ENCODE data around the gene ADAMTS18.
"Not testable (repeated sequence)": the region's sequence is repeated elsewhere in the genome, so short reads cannot be mapped to it uniquely, and the experiment has no call there.

Gene ADAMTS18, protein sequence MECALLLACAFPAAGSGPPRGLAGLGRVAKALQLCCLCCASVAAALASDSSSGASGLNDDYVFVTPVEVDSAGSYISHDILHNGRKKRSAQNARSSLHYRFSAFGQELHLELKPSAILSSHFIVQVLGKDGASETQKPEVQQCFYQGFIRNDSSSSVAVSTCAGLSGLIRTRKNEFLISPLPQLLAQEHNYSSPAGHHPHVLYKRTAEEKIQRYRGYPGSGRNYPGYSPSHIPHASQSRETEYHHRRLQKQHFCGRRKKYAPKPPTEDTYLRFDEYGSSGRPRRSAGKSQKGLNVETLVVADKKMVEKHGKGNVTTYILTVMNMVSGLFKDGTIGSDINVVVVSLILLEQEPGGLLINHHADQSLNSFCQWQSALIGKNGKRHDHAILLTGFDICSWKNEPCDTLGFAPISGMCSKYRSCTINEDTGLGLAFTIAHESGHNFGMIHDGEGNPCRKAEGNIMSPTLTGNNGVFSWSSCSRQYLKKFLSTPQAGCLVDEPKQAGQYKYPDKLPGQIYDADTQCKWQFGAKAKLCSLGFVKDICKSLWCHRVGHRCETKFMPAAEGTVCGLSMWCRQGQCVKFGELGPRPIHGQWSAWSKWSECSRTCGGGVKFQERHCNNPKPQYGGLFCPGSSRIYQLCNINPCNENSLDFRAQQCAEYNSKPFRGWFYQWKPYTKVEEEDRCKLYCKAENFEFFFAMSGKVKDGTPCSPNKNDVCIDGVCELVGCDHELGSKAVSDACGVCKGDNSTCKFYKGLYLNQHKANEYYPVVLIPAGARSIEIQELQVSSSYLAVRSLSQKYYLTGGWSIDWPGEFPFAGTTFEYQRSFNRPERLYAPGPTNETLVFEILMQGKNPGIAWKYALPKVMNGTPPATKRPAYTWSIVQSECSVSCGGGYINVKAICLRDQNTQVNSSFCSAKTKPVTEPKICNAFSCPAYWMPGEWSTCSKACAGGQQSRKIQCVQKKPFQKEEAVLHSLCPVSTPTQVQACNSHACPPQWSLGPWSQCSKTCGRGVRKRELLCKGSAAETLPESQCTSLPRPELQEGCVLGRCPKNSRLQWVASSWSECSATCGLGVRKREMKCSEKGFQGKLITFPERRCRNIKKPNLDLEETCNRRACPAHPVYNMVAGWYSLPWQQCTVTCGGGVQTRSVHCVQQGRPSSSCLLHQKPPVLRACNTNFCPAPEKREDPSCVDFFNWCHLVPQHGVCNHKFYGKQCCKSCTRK (N-terminal part only)

GRCh38 chr16:77434530-77435271 is at the start of gene ADAMTS18:
ADAMTS18 (minus strand) TSS chr16:77435034; CDS start chr16:77434695, 339 bp downstream.
- no peak for DNase-seq (ENCODE audit: low read depth in 3 of 3)

- DNase-seq (ENCODE audit: low read depth in 3 of 3) = no peak
These were observed 46.0 kb upstream of the ADAMTS18 start for GRCh38 chr16:77480681-77481315.

GRCh38 chr16:77472262-77472661 is 37.4 kb upstream of the ADAMTS18 start:
- no peak for DNase-seq (ENCODE audit: low read depth in 3 of 3)

DNA sequence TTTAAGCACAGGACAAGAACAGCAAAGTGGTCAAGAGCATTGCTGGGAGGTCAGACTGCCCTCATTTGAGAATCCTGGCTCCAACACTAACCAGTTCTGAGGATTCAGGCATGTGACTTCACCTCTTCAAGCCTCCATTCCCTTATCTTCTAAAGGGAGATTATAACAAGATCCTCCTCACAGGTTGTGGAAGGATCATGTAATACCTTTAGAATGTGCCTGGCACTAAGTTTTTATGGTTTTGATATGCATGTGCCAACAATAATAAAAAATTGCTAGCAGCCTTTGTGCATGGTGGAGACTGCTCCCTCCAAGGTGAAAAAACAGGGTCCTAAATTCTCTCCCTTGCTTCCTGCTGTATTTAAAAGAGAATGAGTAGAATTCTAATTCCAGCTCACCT is 36.0 kb upstream of the ADAMTS18 start:
- no peak for DNase-seq (ENCODE audit: low read depth in 3 of 3)

- no peak for DNase-seq (ENCODE audit: low read depth in 3 of 3)
These were observed 34.8 kb upstream of the ADAMTS18 start for GRCh38 chr16:77469634-77470033.

- no peak for DNase-seq (ENCODE audit: low read depth in 3 of 3)
These were observed 34.0 kb upstream of the ADAMTS18 start for GRCh38 chr16:77468831-77469230.

- DNase-seq (ENCODE audit: low read depth in 3 of 3) = no peak
These were observed 33.0 kb upstream of the ADAMTS18 start for GRCh38 chr16:77467821-77468335.

GRCh38 chr16:77463659-77464058 is 28.8 kb upstream of the ADAMTS18 start:
- DNase-seq (ENCODE audit: low read depth in 3 of 3) = not testable (repeated sequence)

DNA sequence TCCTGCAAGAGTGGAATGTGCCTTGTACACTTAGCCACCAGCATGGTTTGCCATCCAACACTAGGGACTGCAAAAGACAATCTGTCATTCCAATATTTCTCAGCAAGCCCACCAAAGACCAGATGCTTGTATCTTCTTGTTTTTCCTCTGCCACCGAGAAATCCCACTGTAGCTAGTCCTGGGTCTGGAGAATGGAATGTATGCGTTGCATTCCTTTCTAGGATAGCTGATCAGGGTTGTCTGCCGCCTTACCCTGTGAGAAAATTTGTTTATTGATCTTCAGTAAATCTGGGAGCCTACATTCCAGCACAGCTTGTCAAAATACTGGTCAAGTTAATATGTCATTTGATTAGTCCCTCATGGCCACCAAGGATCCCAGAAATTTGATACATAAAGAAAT is 28.1 kb upstream of the ADAMTS18 start:
- no peak for DNase-seq (ENCODE audit: low read depth in 3 of 3)

- no peak for DNase-seq (ENCODE audit: low read depth in 3 of 3)
These were observed 24.9 kb upstream of the ADAMTS18 start for GRCh38 chr16:77459534-77460254.

- DNase-seq (ENCODE audit: low read depth in 3 of 3) = no peak
These were observed 22.2 kb upstream of the ADAMTS18 start for GRCh38 chr16:77457046-77457445.

DNA sequence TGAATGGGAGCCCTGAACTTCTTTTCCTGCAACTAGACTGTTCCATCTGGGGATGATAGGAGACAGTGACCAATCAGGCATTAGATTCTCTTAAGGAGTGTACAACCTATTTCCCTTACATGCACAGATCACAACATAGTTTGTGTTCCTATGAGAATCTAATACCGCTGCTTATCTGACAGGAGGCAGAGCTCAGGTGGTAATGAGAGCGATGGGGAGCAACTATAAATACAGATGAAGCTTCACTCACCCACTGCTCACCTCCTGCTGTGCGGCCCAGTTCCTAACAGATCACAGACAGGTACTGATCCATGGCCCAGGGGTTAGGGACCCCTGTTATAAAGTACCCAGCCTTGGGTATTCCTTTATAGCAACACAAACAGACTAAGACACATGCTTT is 17.4 kb upstream of the ADAMTS18 start:
- no peak for DNase-seq (ENCODE audit: low read depth in 3 of 3)

DNA sequence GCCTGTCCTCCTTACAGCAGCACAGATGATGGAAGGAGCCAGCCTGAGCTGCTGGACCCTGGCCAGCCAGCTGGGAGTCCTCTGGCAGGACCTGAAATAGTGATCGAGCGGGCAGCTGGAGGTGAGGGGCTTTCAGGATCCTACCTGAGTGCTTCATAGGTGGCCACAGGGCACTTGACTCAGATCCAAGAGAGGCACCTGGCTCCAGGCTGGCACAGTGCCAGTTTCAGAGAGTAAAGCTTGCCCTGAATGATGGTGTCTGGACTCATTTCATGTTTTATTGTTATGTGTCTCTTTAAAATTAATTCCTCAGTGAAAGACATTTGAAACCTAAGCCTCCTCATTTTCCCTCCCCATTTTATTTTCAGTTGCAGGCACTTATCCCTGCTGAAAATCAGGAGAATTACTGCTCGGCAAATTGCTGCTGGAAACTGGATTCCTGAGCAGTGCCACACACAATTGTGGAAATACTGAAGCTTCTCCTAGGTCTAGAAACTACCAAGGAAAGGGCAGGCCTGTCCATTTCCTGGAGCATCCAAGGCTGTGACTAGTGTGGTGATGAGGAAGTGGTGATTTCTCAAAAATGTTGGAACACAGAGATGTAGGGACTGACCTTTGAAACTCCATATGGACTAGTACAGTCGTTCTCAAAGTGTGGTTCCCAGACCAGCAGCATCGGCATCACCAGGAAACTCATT is 16.1 kb upstream of the ADAMTS18 start:
- no peak for DNase-seq (ENCODE audit: low read depth in 3 of 3)

- DNase-seq (ENCODE audit: low read depth in 3 of 3) = no peak
These were observed 14.4 kb upstream of the ADAMTS18 start for GRCh38 chr16:77449208-77449607.

- no peak for DNase-seq (ENCODE audit: low read depth in 3 of 3)
These were observed 10.5 kb upstream of the ADAMTS18 start for GRCh38 chr16:77445324-77445723.

GRCh38 chr16:77444147-77444460 is 9.3 kb upstream of the ADAMTS18 start:
- no peak for DNase-seq (ENCODE audit: low read depth in 3 of 3)

DNA sequence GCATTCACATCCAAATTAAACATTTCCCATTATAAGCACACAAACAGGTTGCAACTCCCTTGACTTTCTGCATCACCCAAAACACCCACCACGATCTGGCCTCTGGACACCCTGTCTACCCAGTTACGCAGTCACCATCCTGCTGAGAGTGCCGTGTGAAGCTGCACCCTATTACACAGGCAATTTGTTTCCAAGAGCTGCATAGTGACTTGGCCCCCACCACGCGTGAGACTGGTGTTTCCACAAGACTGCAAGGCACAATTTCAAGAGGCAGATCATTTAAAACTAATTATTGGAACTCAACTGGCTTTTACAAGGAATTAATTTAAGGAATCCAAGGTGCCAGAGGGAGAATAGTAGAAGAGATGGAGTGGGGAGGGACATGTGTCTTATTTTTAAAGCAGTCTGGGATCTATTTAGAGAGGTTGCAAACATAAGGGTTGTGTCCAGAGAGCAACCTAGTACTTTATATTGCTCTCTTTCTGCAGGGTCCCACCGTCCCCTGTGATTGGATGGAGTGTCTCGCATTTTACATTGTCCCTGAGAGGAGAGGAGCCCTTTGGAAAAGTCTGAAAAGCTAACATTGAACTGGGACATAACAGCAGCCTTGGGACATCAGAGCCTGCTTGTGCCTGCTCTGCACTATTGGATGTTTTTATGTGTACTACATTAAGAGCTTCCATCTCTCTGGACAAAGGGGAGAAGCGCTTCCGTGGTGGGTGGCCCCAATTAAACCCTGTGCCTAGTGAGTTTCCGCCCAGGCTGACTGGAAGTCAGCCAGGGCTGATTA is 8.7 kb upstream of the ADAMTS18 start:
- no peak for DNase-seq (ENCODE audit: low read depth in 3 of 3)

GRCh38 chr16:77442078-77442477 is 7.2 kb upstream of the ADAMTS18 start:
- DNase-seq (ENCODE audit: low read depth in 3 of 3) = no peak

DNA sequence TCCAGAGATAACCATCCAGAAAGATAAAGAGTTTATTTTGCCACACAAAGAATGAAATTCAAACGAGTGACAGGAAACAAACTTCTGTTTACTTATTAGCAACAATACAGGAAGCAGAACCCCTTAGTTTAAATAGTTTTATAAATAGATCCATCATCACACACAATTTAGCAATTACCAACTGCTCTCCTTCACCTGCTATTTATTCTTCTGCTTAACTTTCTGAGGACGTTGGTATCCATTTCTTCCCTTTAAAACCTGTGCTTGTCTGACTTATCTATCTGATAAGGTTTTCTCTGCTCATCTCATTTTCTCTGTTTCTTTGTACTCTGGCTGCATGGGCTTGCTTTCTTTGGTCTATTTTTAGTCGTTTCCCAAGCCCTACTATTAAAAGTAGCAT is 4.3 kb upstream of the ADAMTS18 start:
- no peak for DNase-seq (ENCODE audit: low read depth in 3 of 3)
